GM10266 (cell line): ENCODE results near the gene ATIC.
A peak's percentile ranks its signal among the peaks of the same experiment; 100 is the strongest.

Source experiments
- DNase-seq: peaks from one replicate; pipeline ENCODE4 v3.0.0; 2012; ENCODE audit errors: extremely low spot score
- CTCF ChIP-seq: IDR thresholded peaks from 2 replicates; pipeline ENCODE4 v1.5.1; 2012; ENCODE audit warnings: mild to moderate bottlenecking, low read depth; ENCODE audit not compliant: control insufficient read depth, insufficient read depth; ENCODE audit errors: missing control alignments

Gene ATIC

DNA sequence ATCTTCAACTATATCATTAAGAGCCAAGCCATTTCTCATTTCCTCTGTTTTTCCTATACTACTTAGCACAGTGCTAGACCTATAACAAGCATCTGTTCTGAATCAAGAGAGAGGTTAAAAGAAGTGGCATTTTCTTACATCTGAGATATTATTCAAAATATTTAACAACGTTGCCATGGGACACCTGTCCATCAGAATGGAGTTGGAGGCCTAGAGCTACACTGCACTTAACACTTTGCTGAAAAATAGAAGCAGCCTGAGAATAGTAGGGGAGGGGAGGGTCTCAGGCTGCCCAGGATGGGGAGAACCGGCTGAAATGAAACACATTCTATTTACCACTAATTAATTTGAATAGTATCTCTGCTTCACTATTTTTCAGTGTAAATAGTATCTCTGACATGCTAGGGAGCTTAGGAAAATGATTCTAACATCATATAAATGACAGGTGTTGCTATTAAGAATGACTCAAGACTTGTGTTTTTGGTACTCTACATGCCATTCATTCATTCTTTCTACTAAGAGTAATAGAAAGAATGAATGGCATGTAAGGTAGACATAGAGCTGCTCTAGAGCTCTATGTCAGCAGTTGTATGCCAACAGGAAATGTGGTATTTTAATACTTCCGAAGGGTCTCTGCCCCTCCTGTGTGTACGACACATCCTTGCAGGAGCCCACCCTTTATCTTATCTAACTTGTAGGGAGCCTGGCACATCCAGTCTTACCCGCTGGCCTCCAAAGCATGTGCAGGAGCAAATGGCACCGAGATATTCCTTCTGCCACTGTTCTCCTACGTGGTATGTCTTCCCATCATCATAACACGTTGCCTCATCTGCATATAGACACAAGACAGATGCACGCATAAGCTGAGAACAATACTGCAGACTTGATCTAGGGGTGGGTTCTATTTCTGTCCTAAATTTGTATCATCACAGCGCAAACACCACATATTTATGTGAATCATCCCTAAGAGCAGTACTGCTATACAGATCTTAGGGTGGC, 52.6 kb downstream of the ATIC start:
- DNase-seq, result no peak
- TF ChIP-seq CTCF, result no peak

- peak; percentile 35 for DNase-seq
- no peak for TF ChIP-seq CTCF
These were observed 53.4 kb downstream of the ATIC start for GRCh38 chr2:215365184-215365658.

DNA sequence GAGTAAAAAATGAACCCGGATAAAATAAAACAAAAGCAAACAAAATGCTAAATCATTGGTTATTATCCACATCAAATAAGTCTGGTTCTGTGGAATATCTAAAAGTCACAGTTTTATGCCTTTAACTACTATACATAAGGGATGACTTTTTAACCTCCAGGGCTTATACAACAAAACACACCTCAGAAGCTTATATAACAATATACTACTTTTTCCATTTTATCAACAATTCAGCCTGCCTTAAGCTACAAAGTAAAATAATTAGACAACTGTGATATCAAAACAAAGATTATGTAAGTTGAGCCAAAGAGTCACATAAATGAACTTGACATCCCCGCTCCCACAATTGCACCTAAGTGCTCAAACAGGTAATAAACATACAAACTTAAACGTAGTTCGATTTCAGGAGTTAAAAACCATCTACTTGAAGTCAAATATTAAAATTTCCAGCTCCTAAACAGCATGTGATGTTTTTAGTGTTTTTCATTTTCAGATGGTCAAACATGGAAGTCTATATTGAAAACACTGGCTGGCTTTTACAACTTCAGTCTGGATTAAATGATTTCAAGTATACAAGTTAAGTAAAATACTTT, 54.7 kb downstream of the ATIC start:
- TF ChIP-seq CTCF, result no peak
- DNase-seq, result no peak

GRCh38 chr2:215367662-215368492, 56.0 kb downstream of the ATIC start:
- TF ChIP-seq CTCF, result no peak
- DNase-seq, result no peak

DNA sequence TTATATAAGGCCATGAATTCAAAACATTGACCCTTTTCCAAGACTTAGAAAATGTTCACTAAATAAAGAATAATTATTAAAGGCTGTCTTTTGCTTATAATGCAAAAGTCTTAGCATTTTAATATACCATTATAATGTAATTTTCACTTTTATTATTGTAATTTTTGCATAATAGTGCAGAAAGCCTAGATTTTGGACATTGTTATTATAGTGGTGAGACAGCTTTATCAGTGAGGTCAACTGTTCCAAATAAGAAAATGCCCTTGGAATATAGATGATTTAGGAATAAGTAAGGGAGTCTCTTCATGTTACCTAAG, 56.6 kb downstream of the ATIC start:
- no peak for DNase-seq
- no peak for TF ChIP-seq CTCF

GRCh38 chr2:215369181-215369760, 57.4 kb downstream of the ATIC start:
- DNase-seq, result no peak
- no peak for TF ChIP-seq CTCF
